Muscle of leg (tissue), 11 donors: ENCODE results near the gene YY1. TPM values are rescaled to one million over a fixed set of nuclear protein-coding genes. Genes with fewer than 3 reads are reported as not detected.

Experiments
- DNase-seq: peaks from one replicate; pipeline ENCODE4 v3.0.0; 2013
- H3K27ac ChIP-seq: one replicate; pipeline ENCODE4 v1.5.1; 2013; ENCODE audit warnings: mild to moderate bottlenecking, low read length, control low read depth
- H3K27me3 ChIP-seq: one replicate; pipeline ENCODE4 v1.6.1; 2013; ENCODE audit warnings: low read length; ENCODE audit not compliant: control insufficient read depth, insufficient read depth
- H3K36me3 ChIP-seq: one replicate; pipeline ENCODE4 v1.6.1; 2013; ENCODE audit warnings: low read length; ENCODE audit not compliant: control insufficient read depth, insufficient read depth
- H3K4me1 ChIP-seq: one replicate; pipeline ENCODE4 v1.6.1; 2013; ENCODE audit warnings: low read length; ENCODE audit not compliant: control insufficient read depth, insufficient read depth
- H3K4me3 ChIP-seq: one replicate; pipeline ENCODE4 v1.5.1; 2013; ENCODE audit warnings: low read length, control low read depth
- H3K9me3 ChIP-seq: replicated peaks from 2 replicates; pipeline ENCODE4 v1.6.1; 2013; ENCODE audit warnings: low read depth, low read length; ENCODE audit not compliant: control insufficient read depth
- WGBS: methylation state at CpG from one replicate; pipeline ENCODE4 v1.1.5; 2013; ENCODE audit warnings: missing lambda C conversion rate; ENCODE audit not compliant: insufficient coverage; 5-methylcytosine and 5-hydroxymethylcytosine counted together
- polyA plus RNA-seq, 8 donors: library from polyadenylated mRNA; unstranded; fragments of 120-200 nt; gene quantifications; one replicate each; pipeline versions ENCODE4 v1.2.1 to v1.2.3, GENCODE V29; 2013; ENCODE audit warnings: inconsistent platforms in 1 of 8, low replicate concordance in 1 of 8; ENCODE audit not compliant: insufficient read length in 8 of 8, insufficient read depth in 1 of 8
- total RNA-seq: library from RNA; stranded (reverse); fragments of 120-200 nt; gene quantifications from one replicate; pipeline ENCODE4 v1.2.4, GENCODE V29; 2013

Gene YY1
- total and polyA plus RNA-seq, 9 donors, result 40.6 to 79.5 (median 70.7) TPM

DNA sequence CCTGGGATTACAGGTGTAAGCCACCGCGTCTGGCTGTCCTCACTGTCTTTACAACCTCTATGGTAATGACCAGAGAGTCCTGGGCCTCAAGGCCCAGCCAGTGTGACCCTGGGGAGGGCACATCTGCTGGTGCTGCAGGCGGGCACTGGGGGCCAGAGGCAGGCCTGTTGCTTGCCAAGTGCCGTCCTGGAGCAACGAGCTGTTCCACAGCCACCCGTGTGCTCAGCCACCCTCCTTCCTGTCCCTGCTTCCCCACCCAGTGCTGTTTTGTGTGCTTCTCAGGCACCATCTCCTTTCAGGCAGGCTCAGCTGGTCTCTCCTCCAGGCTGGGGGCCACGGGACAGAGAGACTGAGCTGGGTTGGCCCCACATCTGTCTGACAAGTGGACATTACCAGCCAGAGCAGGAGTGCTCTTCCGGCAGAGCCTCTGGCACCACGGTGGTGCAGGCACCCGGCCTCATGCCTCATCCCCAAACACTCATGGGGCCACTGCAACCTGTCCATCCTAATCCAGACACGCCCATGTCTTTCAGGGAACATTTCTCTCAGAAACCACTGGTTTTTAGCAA, 93.2 kb downstream of the YY1 start:
- no peaks in the 10 kb centered on the region for H3K9me3 ChIP-seq
- WGBS, result 64% methylated on average over 11 of the region's 11 CpGs
- H3K36me3 ChIP-seq, result peaks cover 16% of the 10 kb centered on the region
- H3K27ac ChIP-seq, result peak overlapping the region; percentile 20
- no peak for DNase-seq
- no peaks in the 10 kb centered on the region for H3K27me3 ChIP-seq
- H3K4me1 ChIP-seq, result peaks cover 27% of the 10 kb centered on the region
- H3K4me3 ChIP-seq, result no peak overlapping the region

Other genes starting within 250 kb of the YY1 start
- gene EVL, start 173.7 kb upstream of the YY1 start, total RNA-seq, result 32.8 TPM
- 10 to 100 TPM; 57.3 to 85.2 (median 61.5) TPM for gene EVL, start 173.7 kb upstream of the YY1 start, polyA plus RNA-seq
- 0.35 TPM for gene DEGS2, start 79.5 kb upstream of the YY1 start, total RNA-seq
- gene DEGS2, start 79.5 kb upstream of the YY1 start, polyA plus RNA-seq, result 1 to 10 TPM in 2 of 8 donors, under 1 TPM in 6; 0.45 to 1.6 (median 0.54) TPM
- gene SLC25A29, start 67.3 kb downstream of the YY1 start, total RNA-seq, result 21.4 TPM
- gene SLC25A29, start 67.3 kb downstream of the YY1 start, polyA plus RNA-seq, result 10 to 100 TPM; 16.0 to 49.0 (median 30.7) TPM
- gene SLC25A47, start 84.2 kb downstream of the YY1 start, total RNA-seq, result 0.09 TPM
- under 1 TPM in 6 of 8 donors, not detected in 2; 0.08 to 0.57 (median 0.15) TPM for gene SLC25A47, start 84.2 kb downstream of the YY1 start, polyA plus RNA-seq
- 7.4 TPM for gene WDR25, start 137.3 kb downstream of the YY1 start, total RNA-seq
- 1 to 10 TPM; 4.9 to 8.5 (median 6.3) TPM for gene WDR25, start 137.3 kb downstream of the YY1 start, polyA plus RNA-seq